H1 (cell line): ENCODE results near the gene CNPY2. TPM values are rescaled to one million over a fixed set of nuclear protein-coding genes. Genes with fewer than 3 reads are reported as not detected.

Experiments used
- CTCF ChIA-PET: fragments of 300-600 bp; sonication (Branson Sonifier 250); formaldehyde crosslinking; loops from one replicate; lab custom pipeline; 2021; ENCODE audit not compliant: partially characterized antibody; lab: Charles Lee
- POLR2A ChIA-PET: fragments of 300-600 bp; sonication (Branson Sonifier 250); formaldehyde crosslinking; loops from one replicate; lab custom pipeline; 2021; ENCODE audit warnings: inconsistent platforms; ENCODE audit not compliant: partially characterized antibody; lab: Charles Lee
- DNase-seq, 2 experiments: peaks; one replicate each; pipeline versions ENCODE4 v3.0.0 to v3.0.0-alpha.2; 2010 to 2022; ENCODE audit warnings: low spot score in 2 of 2, low read depth in 1 of 2, mixed read lengths in 1 of 2
- FAIRE-seq: peaks from 2 replicates; lab custom pipeline; 2011; peaks lifted over from hg19 to GRCh38; lab: Jason Lieb, UNC
- H2AFZ ChIP-seq: 2 replicates; pipeline ENCODE4 v1.8.1; 2012; ENCODE audit warnings: low read length, inconsistent platforms
- H2AK5ac ChIP-seq: 2 replicates; pipeline ENCODE4 v1.6.1; 2013; ENCODE audit warnings: low read depth, low read length
- H2BK120ac ChIP-seq: replicated peaks from 2 replicates; pipeline ENCODE3; 2013; ENCODE audit warnings: low read depth, low read length, inconsistent platforms
- H2BK12ac ChIP-seq: 2 replicates; pipeline ENCODE4 v1.6.1; 2013; ENCODE audit warnings: low read depth, low read length
- H2BK15ac ChIP-seq: 2 replicates; pipeline ENCODE4 v1.6.1; 2013; ENCODE audit warnings: low read length
- H2BK20ac ChIP-seq: 2 replicates; pipeline ENCODE4 v1.6.1; 2013; ENCODE audit warnings: low read length
- H2BK5ac ChIP-seq: 2 replicates; pipeline ENCODE4 v1.6.1; 2013; ENCODE audit warnings: low read depth, low read length
- H3K14ac ChIP-seq: 2 replicates; pipeline ENCODE4 v1.6.1; 2013; ENCODE audit warnings: inconsistent platforms; ENCODE audit not compliant: insufficient read length
- H3K18ac ChIP-seq: 2 replicates; pipeline ENCODE4 v1.6.1; 2013; ENCODE audit warnings: low read length; ENCODE audit errors: extremely low read depth
- H3K23ac ChIP-seq: 2 replicates; pipeline ENCODE4 v1.6.1; 2013; ENCODE audit warnings: inconsistent platforms; ENCODE audit not compliant: insufficient read length
- H3K23me2 ChIP-seq: 2 replicates; pipeline ENCODE4 v1.6.1; 2013; ENCODE audit warnings: low read depth, low read length
- H3K27ac ChIP-seq: 2 replicates; pipeline ENCODE4 v1.6.1; 2011; ENCODE audit warnings: low read depth, low read length, inconsistent platforms
- H3K27me3 ChIP-seq, 4 experiments: replicated peaks in 1 of 4; 1 replicate in 1 of 4; 2 replicates in 3 of 4; pipeline versions ENCODE4 v1.6.1 to v1.8.1; 2011 to 2013; ENCODE audit warnings: low read length in 3 of 4, mild to moderate bottlenecking in 3 of 4, inconsistent platforms in 2 of 4, mixed read lengths in 2 of 4, moderate library complexity in 1 of 4; ENCODE audit not compliant: control insufficient read depth in 3 of 4, insufficient read depth in 3 of 4; ENCODE audit errors: extremely low read depth in 1 of 4
- H3K36me3 ChIP-seq, 4 experiments: 2 replicates each; pipeline versions ENCODE4 v1.6.1 to v1.8.1; 2011 to 2013; ENCODE audit warnings: mild to moderate bottlenecking in 4 of 4, low read length in 3 of 4, moderate library complexity in 2 of 4, control low read depth in 1 of 4, inconsistent platforms in 1 of 4; ENCODE audit not compliant: insufficient read depth in 4 of 4, control insufficient read depth in 2 of 4
- H3K4ac ChIP-seq: replicated peaks from 2 replicates; pipeline ENCODE3; 2013; ENCODE audit warnings: low read length, low read depth, mixed read lengths, inconsistent platforms; ENCODE audit not compliant: insufficient read length
- H3K4me1 ChIP-seq, 4 experiments: replicated peaks in 1 of 4; 1 replicate in 1 of 4; 2 replicates in 3 of 4; pipeline versions ENCODE4 v1.6.1 to v1.8.1; 2011 to 2013; ENCODE audit warnings: low read length in 3 of 4, inconsistent platforms in 2 of 4, mixed read lengths in 1 of 4; ENCODE audit not compliant: insufficient read depth in 4 of 4, control insufficient read depth in 3 of 4
- H3K4me2 ChIP-seq, 2 experiments: 2 replicates each; pipeline versions ENCODE4 v1.6.1 to v1.8.1; 2011 to 2013; ENCODE audit warnings: low read depth in 2 of 2, low read length in 2 of 2, control low read depth in 1 of 2, inconsistent platforms in 1 of 2, mild to moderate bottlenecking in 1 of 2; ENCODE audit not compliant: insufficient read depth in 1 of 2
- H3K4me3 ChIP-seq, 4 experiments: fragments of 200-600, 300-600 bp in 1 of 4; sonication (generic), shearing (Covaris generic), sonication (Bioruptor Twin) in 1 of 4; 2 replicates each; pipeline versions ENCODE4 v1.5.1 to v1.8.1; 2011 to 2016; ENCODE audit warnings: low read length in 4 of 4, low read depth in 3 of 4, control low read depth in 2 of 4, inconsistent platforms in 2 of 4, mild to moderate bottlenecking in 2 of 4, mixed read lengths in 1 of 4, moderate library complexity in 1 of 4; ENCODE audit not compliant: insufficient read depth in 2 of 4; ENCODE audit errors: extremely low read depth in 1 of 4
- H3K56ac ChIP-seq: replicated peaks from 2 replicates; pipeline ENCODE3; 2013; ENCODE audit warnings: low read depth, mild to moderate bottlenecking, mixed read lengths, low read length, inconsistent platforms; ENCODE audit not compliant: insufficient read length
- H3K79me1 ChIP-seq: 2 replicates; pipeline ENCODE4 v1.6.1; 2013; ENCODE audit warnings: low read depth, low read length, control low read depth
- H3K79me2 ChIP-seq, 2 experiments: 2 replicates each; pipeline versions ENCODE4 v1.6.1 to v1.8.1; 2012 to 2013; ENCODE audit warnings: low read length in 2 of 2, mild to moderate bottlenecking in 2 of 2, inconsistent platforms in 1 of 2; ENCODE audit not compliant: insufficient read depth in 2 of 2, control insufficient read depth in 1 of 2
- H3K9ac ChIP-seq, 4 experiments: replicated peaks in 1 of 4; 1 replicate in 1 of 4; 2 replicates in 3 of 4; pipeline versions ENCODE4 v1.6.1 to v1.8.1; 2011 to 2013; ENCODE audit warnings: low read depth in 3 of 4, low read length in 3 of 4, control low read depth in 2 of 4, mild to moderate bottlenecking in 2 of 4, moderate library complexity in 2 of 4, inconsistent platforms in 1 of 4; ENCODE audit errors: extremely low read depth in 1 of 4
- H3K9me3 ChIP-seq, 2 experiments: 2 replicates each; pipeline versions ENCODE4 v1.6.1 to v1.8.1; 2012 to 2013; ENCODE audit warnings: mild to moderate bottlenecking in 2 of 2, moderate library complexity in 2 of 2, control low read depth in 1 of 2, inconsistent platforms in 1 of 2, low read depth in 1 of 2, low read length in 1 of 2, mixed read lengths in 1 of 2; ENCODE audit not compliant: insufficient read depth in 2 of 2
- H4K20me1 ChIP-seq, 2 experiments: replicated peaks in 1 of 2; 2 replicates each; pipeline versions ENCODE3 to v1.8.1; 2011 to 2013; ENCODE audit warnings: inconsistent platforms in 2 of 2, low read length in 2 of 2, mild to moderate bottlenecking in 1 of 2; ENCODE audit not compliant: insufficient read depth in 2 of 2, control insufficient read depth in 1 of 2
- H4K5ac ChIP-seq: 2 replicates; pipeline ENCODE4 v1.6.1; 2013; ENCODE audit warnings: low read length, low read depth, mixed read lengths, inconsistent platforms; ENCODE audit not compliant: insufficient read length
- H4K8ac ChIP-seq: 2 replicates; pipeline ENCODE4 v1.8.0; 2013; ENCODE audit warnings: mild to moderate bottlenecking, moderate library complexity, low read length, inconsistent platforms; ENCODE audit not compliant: insufficient read depth; ENCODE audit errors: extremely low read depth
- H4K91ac ChIP-seq: replicated peaks from 2 replicates; pipeline ENCODE3; 2013; ENCODE audit warnings: low read length, mixed read lengths, inconsistent platforms; ENCODE audit not compliant: insufficient read length
- ASH2L ChIP-seq: fragments of 200-600, 300-600 bp; sonication (generic); IDR thresholded peaks from one replicate; pipeline ENCODE4 v1.7.1; 2017; ENCODE audit warnings: low read length
- NRF1 ChIP-seq: IDR thresholded peaks from 2 replicates; pipeline ENCODE4 v1.6.1; 2011; ENCODE audit warnings: mild to moderate bottlenecking, low read depth, low read length, improper control_type of control experiment
- SIN3A ChIP-seq, 2 experiments: IDR thresholded peaks in 1 of 2; conservative IDR thresholded peaks in 1 of 2; 2 replicates each; pipeline ENCODE4 v1.6.1; 2011 to 2012; ENCODE audit warnings: low read length in 2 of 2, improper control_type of control experiment in 1 of 2, low read depth in 1 of 2, mild to moderate bottlenecking in 1 of 2
- SUZ12 ChIP-seq: fragments of 200-600 bp; sonication (generic); IDR thresholded peaks from 2 replicates; pipeline ENCODE4 v1.6.1; 2012; ENCODE audit warnings: mild to moderate bottlenecking, inconsistent platforms, low read length, moderate library complexity, mixed read lengths
- WGBS, 2 experiments: shearing (Covaris generic) in 1 of 2; methylation state at CpG; one replicate each; pipeline versions ENCODE4 v1.1.6 to v1.1.7; 2013 to 2015; ENCODE audit warnings: low lambda C conversion rate in 2 of 2, mixed read lengths in 2 of 2, inconsistent platforms in 1 of 2, low coverage in 1 of 2, missing lambda C conversion rate in 1 of 2; ENCODE audit not compliant: insufficient replicate concordance in 2 of 2, insufficient coverage in 1 of 2, insufficient read length in 1 of 2; ENCODE audit errors: extremely low coverage in 1 of 2, missing lambda C conversion rate in 1 of 2; 5-methylcytosine and 5-hydroxymethylcytosine counted together
- polyA plus RNA-seq, 7 experiments: library from polyadenylated mRNA; depleted of rRNA in 3 of 7; stranded (reverse) in 5 of 7; unstranded in 2 of 7; fragments of >200 nt in 5 of 7; fragments of 200-250 nt in 2 of 7; gene quantifications; 1 replicate in 5 of 7; 2 replicates in 1 of 7; 4 replicates in 1 of 7; pipeline versions ENCODE4 v1.2.1 to v1.2.3, GENCODE V29; 2011 to 2013; ENCODE audit warnings: missing spikeins in 2 of 7, mixed read lengths in 2 of 7
- total RNA-seq: library from RNA; stranded (reverse); fragmentation: NEBNext Ultra II Directional; extraction: Animal tissue kit (Norgen Biotek cat#: 25700); gene quantifications from 2 replicates; pipeline ENCODE4 v1.2.1, GENCODE V29; 2021

Gene CNPY2
- total and polyA plus RNA-seq, 2 of the 8 experiments (the other 6 are each of a cell fraction or from before 2014, with no cell fraction given): 203 to 281 TPM

DNA sequence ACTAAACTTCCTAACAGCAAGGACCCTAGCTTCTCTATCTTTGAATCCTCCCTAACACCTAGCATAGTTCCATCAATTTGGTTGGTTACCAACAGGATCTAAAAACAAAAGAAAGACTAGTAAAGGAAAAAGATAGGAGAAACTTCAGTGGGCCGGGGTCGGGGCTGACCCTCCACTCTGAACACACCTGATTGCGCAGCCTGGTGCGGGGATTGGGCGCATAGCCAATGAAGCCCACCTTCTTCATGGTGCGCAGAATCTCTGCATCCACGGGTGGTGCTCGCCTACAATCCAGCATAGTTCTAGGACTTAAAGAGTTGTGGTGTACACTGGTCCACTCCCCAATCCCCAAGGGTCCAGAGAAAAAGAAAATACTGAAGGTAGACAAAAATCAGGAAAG lies 10.3 kb upstream of the CNPY2 start:
- FAIRE-seq (no peak), DNase-seq (no peak)
- Histone ChIP-seq H3K27ac (no peak overlapping the region), H3K4ac (no peak overlapping the region), H3K18ac (no peak overlapping the region), H2BK12ac (no peak overlapping the region), H3K4me1 (no peaks in the 10 kb centered on the region; a peak in 1 of 7 replicates), H3K4me2 (no peak overlapping the region), H3K36me3 (peaks cover 2 to 15% (median 7%) of the 10 kb centered on the region in 4 experiments; a peak in 6 of 8 replicates), H3K79me2 (no peaks in the 10 kb centered on the region), H4K5ac (no peak overlapping the region), H2BK5ac (no peak overlapping the region; the same call in 1 of the 2 replicates), H4K8ac (no peak overlapping the region), H3K23me2 (no peaks in the 10 kb centered on the region), H2BK20ac (no peak overlapping the region), H4K91ac (no peak overlapping the region), H3K23ac (no peak overlapping the region), H3K56ac (no peak overlapping the region), H3K4me3 (no peak overlapping the region), H3K14ac (no peak overlapping the region), H2BK120ac (no peak overlapping the region), H2AK5ac (no peak overlapping the region), H3K27me3 (no peaks in the 10 kb centered on the region), H2BK15ac (no peak overlapping the region), H3K9me3 (no peaks in the 10 kb centered on the region), H2AFZ (no peak overlapping the region), H3K79me1 (no peaks in the 10 kb centered on the region), H4K20me1 (no peaks in the 10 kb centered on the region), H3K9ac (no peak overlapping the region)
- TF ChIP-seq SIN3A (conservative IDR thresholded peaks at IDR 0.05 in 1 of 2, IDR thresholded peaks at IDR 0.05 in 1 of 2; ENCODE audit: low read depth in 1 of 2, low read length in 2 of 2) (no peak), SUZ12 (no peak), ASH2L (no peak), NRF1 (no peak)
- ChIA-PET POLR2A (interaction anchor here (1.2 to 2.9 kb wide), 4 partner anchors 10 to 20 kb away, joined by 3 to 11 read pairs (median 7); partner anchors contain the start of gene CNPY2), CTCF (interaction anchor here (1.0 to 2.3 kb wide), 3 partner anchors 10 to 138 kb away, joined by 3 to 9 read pairs (median 6); partner anchors contain the start of gene CNPY2)
- WGBS, 2 experiments: 91% methylated on average over 8 of the region's 8 CpGs; no CpG with 5 or more reads in 1 of the 2 experiments
